HG03565 (cell line): ENCODE measurements around the gene SDHA.

Experiments used
- ATAC-seq: cut with Tn5 transposase; IDR thresholded peaks from one replicate; pipeline ENCODE4 v1.9.1; 2021; ENCODE audit warnings: mild to moderate bottlenecking, moderate library complexity; ENCODE audit not compliant: unreplicated experiment

SDHA gene

GRCh38 chr5:185095-186070 lies 32.7 kb upstream of the SDHA start:
- ATAC-seq = no peak

- no peak for ATAC-seq
Observed at GRCh38 chr5:186091-187041, 31.8 kb upstream of the SDHA start.

GRCh38 chr5:187042-187431 lies 31.1 kb upstream of the SDHA start:
- no peak for ATAC-seq

GRCh38 chr5:187617-188451 lies 30.3 kb upstream of the SDHA start:
- no peak for ATAC-seq

GRCh38 chr5:188488-189481 lies 29.3 kb upstream of the SDHA start:
- ATAC-seq = peak; percentile 89

- no peak for ATAC-seq
Observed at GRCh38 chr5:189486-189885, 28.6 kb upstream of the SDHA start.

- ATAC-seq = no peak
Observed at GRCh38 chr5:189976-190365, 28.1 kb upstream of the SDHA start.

GRCh38 chr5:190366-191035 lies 27.6 kb upstream of the SDHA start:
- no peak for ATAC-seq

GRCh38 chr5:191036-191948 lies 26.8 kb upstream of the SDHA start, which contains the start of gene LRRC14B:
TSS of gene LRRC14B (plus strand) at chr5:191495. CDS start at chr5:191539, 44 bp downstream.
- no peak for ATAC-seq

GRCh38 chr5:191949-192690 lies 26.0 kb upstream of the SDHA start:
- ATAC-seq = no peak

- ATAC-seq = no peak
Observed at GRCh38 chr5:192691-192969, 25.5 kb upstream of the SDHA start.

- ATAC-seq = no peak
Observed at GRCh38 chr5:192970-193831, 24.9 kb upstream of the SDHA start.

GRCh38 chr5:194102-194501 lies 24.0 kb upstream of the SDHA start:
- ATAC-seq = no peak

- no peak for ATAC-seq
Observed at GRCh38 chr5:194603-195209, 23.4 kb upstream of the SDHA start.

GRCh38 chr5:195401-196160 lies 22.5 kb upstream of the SDHA start:
- no peak for ATAC-seq
